ENCODE results near the gene OR4A15.

Gene OR4A15

DNA sequence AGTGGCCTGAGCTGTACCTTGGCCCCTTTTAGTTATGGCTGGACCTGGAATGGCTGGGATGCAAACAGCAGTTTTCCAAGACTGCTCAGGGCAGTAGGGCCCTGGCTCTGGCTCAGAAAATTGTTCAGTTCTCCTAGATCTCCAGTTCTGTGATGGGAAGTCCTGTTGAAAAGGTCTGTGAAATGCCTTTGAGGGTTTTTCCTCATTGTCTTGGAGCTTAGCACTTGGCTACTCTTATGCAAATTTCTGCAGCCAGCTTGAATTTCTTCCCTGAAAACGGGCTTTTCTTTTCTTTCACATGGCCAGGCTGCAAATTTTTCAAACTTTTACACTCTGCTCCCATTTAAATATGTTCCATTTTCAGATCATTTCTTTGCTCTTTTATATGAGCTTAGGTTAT lies 33.2 kb downstream of the OR4A15 start:
- ChIA-PET CTCF (no interaction called here), POLR2A (no interaction called here)
- no peak for DNase-seq (ENCODE audit: low read depth, low spot score)
- TF ChIP-seq, protein P1, sequence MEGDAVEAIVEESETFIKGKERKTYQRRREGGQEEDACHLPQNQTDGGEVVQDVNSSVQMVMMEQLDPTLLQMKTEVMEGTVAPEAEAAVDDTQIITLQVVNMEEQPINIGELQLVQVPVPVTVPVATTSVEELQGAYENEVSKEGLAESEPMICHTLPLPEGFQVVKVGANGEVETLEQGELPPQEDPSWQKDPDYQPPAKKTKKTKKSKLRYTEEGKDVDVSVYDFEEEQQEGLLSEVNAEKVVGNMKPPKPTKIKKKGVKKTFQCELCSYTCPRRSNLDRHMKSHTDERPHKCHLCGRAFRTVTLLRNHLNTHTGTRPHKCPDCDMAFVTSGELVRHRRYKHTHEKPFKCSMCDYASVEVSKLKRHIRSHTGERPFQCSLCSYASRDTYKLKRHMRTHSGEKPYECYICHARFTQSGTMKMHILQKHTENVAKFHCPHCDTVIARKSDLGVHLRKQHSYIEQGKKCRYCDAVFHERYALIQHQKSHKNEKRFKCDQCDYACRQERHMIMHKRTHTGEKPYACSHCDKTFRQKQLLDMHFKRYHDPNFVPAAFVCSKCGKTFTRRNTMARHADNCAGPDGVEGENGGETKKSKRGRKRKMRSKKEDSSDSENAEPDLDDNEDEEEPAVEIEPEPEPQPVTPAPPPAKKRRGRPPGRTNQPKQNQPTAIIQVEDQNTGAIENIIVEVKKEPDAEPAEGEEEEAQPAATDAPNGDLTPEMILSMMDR (IDR thresholded peaks at IDR 0.05; ENCODE audit: insufficient read depth, low read length, missing control alignments) = no peak
- H3K4me3 ChIP-seq (ENCODE audit: low read depth, low read length) = no peak overlapping the region
